RWPE1 (cell line): ENCODE measurements around the gene ACAD10.
"Not testable (repeated sequence)": the region's sequence is repeated elsewhere in the genome, so short reads cannot be mapped to it uniquely, and the experiment has no call there.

Source experiments
- CTCF ChIA-PET: fragments of 350-600 bp; sonication (Branson Sonifier 250); formaldehyde crosslinking; extraction: SDS; loops from one replicate; lab custom pipeline; 2021; lab: Yijun Ruan, JAX
- POLR2A ChIA-PET: fragments of 400-600 bp; formaldehyde crosslinking; extraction: SDS; loops from one replicate; lab custom pipeline; 2020; ENCODE audit warnings: antibody characterized with exemption; ENCODE audit not compliant: low non-redundant PET; lab: Yijun Ruan, JAX
- DNase-seq: peaks from one replicate; pipeline ENCODE4 v3.0.0; 2012; ENCODE audit warnings: low spot score
- H3K27ac ChIP-seq: fragments of 450-650 bp; 2 replicates; pipeline ENCODE4 v1.5.1; 2017
- TF ChIP-seq, protein P1 (sequence below): fragments of 450-650 bp; conservative IDR thresholded peaks from 2 replicates; pipeline ENCODE4 v1.5.1; 2017; ENCODE audit warnings: low read depth, mild to moderate bottlenecking

The ACAD10 gene

GRCh38 chr12:111699962-111700361 lies 14.1 kb downstream of the ACAD10 start:
- no peak overlapping the region for H3K27ac ChIP-seq
- TF ChIP-seq, protein P1, sequence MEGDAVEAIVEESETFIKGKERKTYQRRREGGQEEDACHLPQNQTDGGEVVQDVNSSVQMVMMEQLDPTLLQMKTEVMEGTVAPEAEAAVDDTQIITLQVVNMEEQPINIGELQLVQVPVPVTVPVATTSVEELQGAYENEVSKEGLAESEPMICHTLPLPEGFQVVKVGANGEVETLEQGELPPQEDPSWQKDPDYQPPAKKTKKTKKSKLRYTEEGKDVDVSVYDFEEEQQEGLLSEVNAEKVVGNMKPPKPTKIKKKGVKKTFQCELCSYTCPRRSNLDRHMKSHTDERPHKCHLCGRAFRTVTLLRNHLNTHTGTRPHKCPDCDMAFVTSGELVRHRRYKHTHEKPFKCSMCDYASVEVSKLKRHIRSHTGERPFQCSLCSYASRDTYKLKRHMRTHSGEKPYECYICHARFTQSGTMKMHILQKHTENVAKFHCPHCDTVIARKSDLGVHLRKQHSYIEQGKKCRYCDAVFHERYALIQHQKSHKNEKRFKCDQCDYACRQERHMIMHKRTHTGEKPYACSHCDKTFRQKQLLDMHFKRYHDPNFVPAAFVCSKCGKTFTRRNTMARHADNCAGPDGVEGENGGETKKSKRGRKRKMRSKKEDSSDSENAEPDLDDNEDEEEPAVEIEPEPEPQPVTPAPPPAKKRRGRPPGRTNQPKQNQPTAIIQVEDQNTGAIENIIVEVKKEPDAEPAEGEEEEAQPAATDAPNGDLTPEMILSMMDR = no peak
- ChIA-PET CTCF (no interaction called here), POLR2A (no interaction called here)
- DNase-seq = no peak

DNA sequence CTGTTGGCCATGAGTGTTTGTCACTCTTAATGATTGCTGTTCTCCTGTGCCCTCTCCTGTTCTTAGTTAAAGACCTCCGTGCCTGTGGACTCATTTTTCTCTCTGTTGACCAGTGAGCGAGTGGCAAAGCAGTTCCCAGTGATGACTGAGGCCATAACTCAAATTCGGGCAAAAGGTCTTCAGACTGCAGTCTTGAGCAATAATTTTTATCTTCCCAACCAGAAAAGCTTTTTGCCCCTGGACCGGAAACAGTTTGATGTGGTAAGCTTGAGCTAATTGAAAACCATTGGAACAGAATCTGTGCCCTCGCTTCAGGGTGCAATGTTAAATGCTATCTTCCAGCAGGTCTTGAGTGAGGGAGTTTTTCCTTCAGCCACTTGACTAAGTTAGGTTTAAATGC lies 19.8 kb downstream of the ACAD10 start:
- CTCF ChIA-PET = no interaction called here
- POLR2A ChIA-PET = no interaction called here
- H3K27ac ChIP-seq = no peak overlapping the region
- TF ChIP-seq, protein P1 = no peak
- no peak for DNase-seq

DNA sequence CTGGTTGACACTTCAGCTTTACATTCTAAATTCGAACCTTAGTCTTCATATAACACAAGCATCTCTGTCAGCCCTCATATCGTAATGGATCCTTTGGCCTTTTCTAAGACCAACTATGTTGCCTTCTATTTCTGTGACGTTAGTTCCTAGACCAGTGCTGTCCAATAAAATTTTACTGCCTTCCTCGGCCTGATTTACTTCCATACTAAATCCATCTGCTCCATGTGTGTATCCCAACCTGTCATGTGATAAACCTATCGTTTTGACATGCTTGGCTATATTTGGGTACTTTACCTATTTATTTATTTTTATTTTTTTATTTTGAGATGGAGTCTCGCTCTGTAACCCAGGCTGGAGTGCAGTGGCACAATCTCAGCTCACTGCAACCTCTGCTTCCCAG lies 20.3 kb downstream of the ACAD10 start:
- POLR2A ChIA-PET = no interaction called here
- TF ChIP-seq, protein P1 = no peak
- DNase-seq = no peak
- H3K27ac ChIP-seq = no peak overlapping the region
- CTCF ChIA-PET = no interaction called here

DNA sequence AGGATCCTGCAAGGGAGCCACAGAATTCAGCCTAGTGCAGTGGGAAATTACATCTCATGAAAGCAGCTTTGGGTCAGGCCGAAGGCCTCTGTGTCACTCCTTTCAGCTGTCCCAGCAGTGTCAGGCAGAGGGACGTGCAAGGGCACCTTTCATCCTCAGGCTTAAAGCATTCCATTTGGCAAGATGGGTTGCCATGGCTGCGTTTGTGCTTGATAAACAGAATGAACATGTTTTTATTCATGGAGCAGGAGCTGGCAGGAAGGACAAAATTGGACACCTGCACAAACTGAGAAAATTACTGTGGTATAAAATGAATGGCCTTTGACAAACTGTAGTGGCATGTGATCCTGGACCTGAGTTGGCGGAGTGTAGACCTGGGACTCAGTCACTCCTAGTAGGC lies 29.4 kb downstream of the ACAD10 start:
- POLR2A ChIA-PET = no interaction called here
- peak overlapping the region; percentile 40 for H3K27ac ChIP-seq
- TF ChIP-seq, protein P1 = no peak
- CTCF ChIA-PET = interaction anchor here (0.7 kb wide), 1 partner anchor 39 kb away, joined by 3 read pairs; no protein-coding TSS in a partner anchor
- no peak for DNase-seq

GRCh38 chr12:111719316-111719715 lies 33.5 kb downstream of the ACAD10 start:
- POLR2A ChIA-PET = interaction anchor here (0.7 kb wide), 1 partner anchor 63 kb away, joined by 3 read pairs; no protein-coding TSS in a partner anchor
- DNase-seq, CTCF ChIA-PET, H3K27ac ChIP-seq: not testable (repeated sequence)

DNA sequence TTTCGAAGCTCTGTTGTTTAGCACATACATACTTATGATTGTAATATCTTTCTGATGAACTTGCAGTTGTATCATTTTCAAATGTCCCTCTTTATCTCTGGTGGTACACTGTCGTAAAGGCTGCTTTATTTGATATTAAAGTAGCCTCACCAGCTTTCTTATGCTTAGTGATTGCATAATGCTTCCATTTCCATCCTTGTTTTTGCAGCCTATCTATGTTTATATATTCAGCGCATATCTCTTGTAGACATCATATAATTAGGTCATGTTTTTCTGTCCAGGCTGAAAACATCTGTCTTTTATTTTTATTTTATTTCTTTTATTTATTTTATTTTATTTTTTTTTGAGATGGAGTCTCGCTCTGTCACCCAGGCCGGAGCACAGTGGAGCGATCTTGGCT lies 34.6 kb downstream of the ACAD10 start:
- TF ChIP-seq, protein P1 = no peak
- POLR2A ChIA-PET = no interaction called here
- no peak overlapping the region for H3K27ac ChIP-seq
- CTCF ChIA-PET = interaction anchor here (0.6 to 0.8 kb wide), 3 partner anchors 39 to 130 kb away, joined by 3 to 5 read pairs (median 3); no protein-coding TSS in a partner anchor
- no peak for DNase-seq

DNA sequence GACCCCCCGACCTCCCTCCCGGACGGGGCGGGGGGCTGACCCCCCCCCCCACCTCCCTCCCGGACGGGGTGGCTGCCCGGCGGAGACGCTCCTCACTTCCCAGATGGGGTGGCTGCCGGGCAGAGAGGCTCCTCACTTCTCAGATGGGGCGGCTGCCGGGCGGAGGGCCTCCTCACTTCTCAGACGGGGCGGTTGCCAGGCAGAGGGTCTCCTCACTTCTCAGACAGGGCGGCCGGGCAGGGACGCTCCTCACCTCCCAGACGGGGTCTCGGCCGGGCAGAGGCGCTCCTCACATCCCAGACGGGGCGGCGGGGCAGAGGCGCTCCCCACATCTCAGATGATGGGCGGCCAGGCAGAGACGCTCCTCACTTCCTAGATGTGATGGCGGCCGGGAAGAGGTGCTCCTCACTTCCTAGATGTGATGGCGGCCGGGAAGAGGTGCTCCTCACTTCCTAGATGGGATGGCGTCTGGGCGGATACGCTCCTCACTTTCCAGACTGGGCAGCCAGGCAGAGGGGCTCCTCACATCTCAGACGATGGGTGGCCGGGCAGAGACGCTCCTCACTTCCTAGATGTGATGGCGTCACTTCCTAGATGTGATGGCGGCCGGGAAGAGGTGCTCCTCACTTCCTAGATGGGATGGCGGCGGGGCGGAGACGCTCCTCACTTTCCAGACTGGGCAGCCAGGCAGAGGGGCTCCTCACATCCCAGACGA lies 38.0 kb downstream of the ACAD10 start:
- CTCF ChIA-PET, H3K27ac ChIP-seq, POLR2A ChIA-PET, DNase-seq: not testable (repeated sequence)
